ENCODE data around the gene ST3GAL5.
"Not testable (repeated sequence)": the region's sequence is repeated elsewhere in the genome, so short reads cannot be mapped to it uniquely, and the experiment has no call there.

ST3GAL5 gene

DNA sequence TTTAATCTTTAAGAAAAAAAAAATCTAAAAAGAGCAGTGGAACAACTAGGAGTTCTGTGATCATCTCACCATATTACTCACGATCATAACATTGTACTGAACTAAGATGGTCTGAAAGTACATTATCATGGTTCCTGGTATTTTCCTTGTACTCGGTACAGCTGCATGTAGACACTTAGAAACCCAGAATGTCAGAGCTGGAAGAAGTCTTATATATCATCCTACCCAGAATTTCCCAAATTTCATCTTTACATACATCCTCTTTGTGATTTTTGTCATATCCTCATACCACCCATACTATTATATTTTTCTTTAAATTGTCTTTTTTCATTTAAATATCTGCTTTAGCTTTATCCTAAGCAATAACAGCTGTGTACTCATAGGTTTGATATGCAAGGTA lies 12.4 kb upstream of the ST3GAL5 start:
- no peak for DNase-seq (ENCODE audit: low read depth)
- TF ChIP-seq CTCF (conservative IDR thresholded peaks at IDR 0.05; ENCODE audit: low read length), result no peak

DNA sequence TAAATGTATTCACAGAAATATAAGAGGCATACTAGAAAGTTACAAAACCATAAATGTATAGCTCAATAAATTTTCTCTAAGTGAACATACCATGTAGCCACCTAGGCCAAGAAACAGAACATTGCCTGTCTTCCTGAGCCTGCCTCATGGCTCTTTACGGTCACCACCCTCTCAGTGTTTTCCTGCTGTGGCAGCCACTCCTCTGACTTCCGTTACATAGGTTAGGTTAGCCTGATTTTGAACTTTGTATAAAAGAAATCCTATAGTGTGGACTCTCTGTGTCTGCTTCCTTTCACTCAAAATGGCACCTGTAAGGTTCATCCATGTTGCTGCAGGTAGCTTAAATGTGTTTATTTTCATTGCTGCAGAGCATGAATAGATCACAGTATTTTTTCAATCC lies 11.6 kb upstream of the ST3GAL5 start:
- H3K4me3 ChIP-seq (ENCODE audit: low read length), result no peak overlapping the region
- no peak for DNase-seq (ENCODE audit: low read depth)
- no peak for TF ChIP-seq CTCF (conservative IDR thresholded peaks at IDR 0.05; ENCODE audit: low read length)

More for the DNA sequence above, 12.4 kb upstream of the ST3GAL5 start:
- H3K4me3 ChIP-seq (ENCODE audit: low read length), result no peak overlapping the region

DNA sequence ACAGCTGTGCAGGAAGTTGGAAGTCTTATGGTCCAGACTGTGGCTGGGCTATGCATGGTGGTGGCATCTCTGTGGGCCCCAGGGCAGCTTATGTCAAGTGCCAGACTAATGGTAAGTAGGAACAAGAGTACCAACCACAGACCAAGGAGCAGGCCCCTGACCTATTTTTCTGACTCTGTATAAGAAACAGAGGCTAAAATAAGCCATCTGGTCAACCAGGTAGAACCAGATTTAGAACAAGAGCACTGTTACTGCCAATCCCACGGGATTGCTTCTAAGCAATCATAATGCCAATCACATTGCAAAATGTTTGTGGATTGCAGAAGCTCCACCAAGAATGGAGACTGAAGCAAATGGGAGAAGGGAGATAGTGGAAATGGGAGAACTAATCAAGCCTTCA lies 11.1 kb upstream of the ST3GAL5 start:
- no peak for DNase-seq (ENCODE audit: low read depth)
- no peak for TF ChIP-seq CTCF (conservative IDR thresholded peaks at IDR 0.05; ENCODE audit: low read length)
- no peak overlapping the region for H3K4me3 ChIP-seq (ENCODE audit: low read length)

DNA sequence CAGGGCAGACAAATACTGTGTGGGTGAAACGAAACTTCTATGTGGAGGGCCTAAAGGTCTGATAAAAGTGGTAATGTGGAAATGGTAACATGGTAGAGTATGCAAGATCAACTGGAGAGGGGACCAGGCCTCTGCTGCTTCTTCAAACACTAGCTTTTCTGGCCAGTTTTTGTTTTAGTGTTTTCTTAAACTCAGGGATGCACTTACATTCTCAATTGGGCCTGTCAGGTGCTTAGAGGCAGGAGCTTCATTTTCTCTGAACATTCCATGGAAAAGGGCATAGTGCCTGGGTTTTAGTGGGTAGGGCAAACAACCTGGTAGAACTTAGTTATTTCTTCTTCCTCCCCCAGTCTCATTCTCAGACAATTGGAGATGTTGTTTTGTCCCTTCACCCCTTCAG lies 10.5 kb upstream of the ST3GAL5 start:
- DNase-seq (ENCODE audit: low read depth), result no peak
- no peak for TF ChIP-seq CTCF (conservative IDR thresholded peaks at IDR 0.05; ENCODE audit: low read length)
- H3K4me3 ChIP-seq (ENCODE audit: low read length), result no peak overlapping the region

GRCh38 chr2:85898881-85899280 lies 10.1 kb upstream of the ST3GAL5 start:
- no peak for TF ChIP-seq CTCF (conservative IDR thresholded peaks at IDR 0.05; ENCODE audit: low read length)
- DNase-seq (ENCODE audit: low read depth), result no peak
- no peak overlapping the region for H3K4me3 ChIP-seq (ENCODE audit: low read length)

DNA sequence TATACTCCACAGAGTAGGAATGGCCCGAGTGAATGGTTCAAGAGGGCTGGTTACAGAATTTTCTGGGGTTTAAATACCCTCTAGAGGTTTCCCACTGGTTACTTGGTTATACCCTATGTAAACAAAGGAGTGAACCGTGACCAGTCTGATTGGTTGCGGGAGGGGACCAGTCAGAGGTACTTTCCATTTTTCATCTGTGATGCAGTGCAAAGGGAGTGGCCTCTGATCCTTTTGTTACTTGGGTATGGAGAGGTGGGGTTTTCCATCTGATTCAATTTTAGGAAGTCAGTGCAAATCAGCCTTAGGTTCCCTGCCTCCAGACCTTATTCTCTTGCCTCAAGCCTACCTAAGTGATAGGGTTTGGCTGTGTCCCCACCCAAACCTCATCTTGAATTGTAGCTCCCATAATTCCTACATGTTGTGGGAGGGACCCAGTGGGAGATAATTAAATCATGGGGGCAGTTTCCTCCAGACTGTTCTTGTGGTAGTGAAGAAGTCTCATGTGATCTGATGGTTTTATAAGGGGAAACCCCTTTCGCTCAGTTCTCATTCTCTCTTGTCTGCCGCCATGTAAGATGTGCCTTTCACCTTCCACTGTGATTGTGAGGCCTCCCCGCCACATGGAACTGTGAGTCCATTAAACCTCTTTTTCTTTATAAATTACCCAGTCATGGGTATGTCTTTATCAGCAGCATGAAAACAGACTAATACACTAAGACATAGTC lies 5.9 kb upstream of the ST3GAL5 start:
- not testable (repeated sequence) for H3K4me3 ChIP-seq (ENCODE audit: low read length); DNase-seq (ENCODE audit: low read depth)

- no peak for TF ChIP-seq CTCF (conservative IDR thresholded peaks at IDR 0.05; ENCODE audit: low read length)
- H3K4me3 ChIP-seq (ENCODE audit: low read length), result no peak overlapping the region
- DNase-seq (ENCODE audit: low read depth), result peak; percentile 82
Measured at GRCh38 chr2:85893428-85894258, 4.9 kb upstream of the ST3GAL5 start.

Data from AG10803 (cell line).